ENCODE measurements around the gene ZNF521.

Gene ZNF521

DNA sequence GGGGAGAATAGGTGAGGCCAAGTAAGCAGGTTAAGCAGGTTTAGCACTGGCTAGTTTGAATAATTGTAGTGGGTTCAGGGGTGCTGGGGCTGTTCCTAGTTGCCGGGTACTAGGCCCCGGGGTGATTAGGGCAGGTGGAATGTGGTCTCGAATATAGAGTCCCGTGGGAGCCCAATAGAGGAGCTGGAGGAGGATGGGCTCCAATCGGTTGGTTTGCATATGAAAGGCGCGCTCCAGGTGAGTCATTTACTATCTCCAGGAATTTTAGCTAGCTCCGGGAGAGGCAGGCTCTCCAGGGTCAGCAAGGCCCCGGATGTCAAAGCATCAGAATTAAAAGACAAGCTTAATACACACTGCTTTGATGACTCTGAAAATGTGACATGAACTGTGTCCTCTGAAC, 304.0 kb downstream of the ZNF521 start:
- Histone ChIP-seq H3K9ac (ENCODE audit: insufficient read length, low read depth) (no peak overlapping the region), H3K36me3 (ENCODE audit: insufficient read depth, insufficient read length, low read length) (no peaks in the 10 kb centered on the region), H3K4me3 (ENCODE audit: insufficient read length, low read depth) (no peak overlapping the region), H3K4me1 (ENCODE audit: insufficient read depth, insufficient read length) (no peaks in the 10 kb centered on the region), H3K27me3 (ENCODE audit: insufficient read depth, insufficient read length) (peaks cover 41% of the 10 kb centered on the region), H3K9me3 (ENCODE audit: insufficient read depth, low read length) (no peaks in the 10 kb centered on the region)
- TF ChIP-seq YY1 (IDR thresholded peaks at IDR 0.05; ENCODE audit: insufficient read depth, insufficient read length) (no peak), ZNF274 (IDR thresholded peaks at IDR 0.05; ENCODE audit: low read depth, low read length) (no peak), SUZ12 (IDR thresholded peaks at IDR 0.05; ENCODE audit: extremely low read depth, insufficient read depth, insufficient read length) (no peak)
- DNase-seq (ENCODE audit: low read depth, low spot score): peak; percentile 16

- Histone ChIP-seq H3K9ac (ENCODE audit: insufficient read length, low read depth) (no peak overlapping the region), H3K27me3 (ENCODE audit: insufficient read depth, insufficient read length) (peaks cover 42% of the 10 kb centered on the region), H3K9me3 (ENCODE audit: insufficient read depth, low read length) (no peaks in the 10 kb centered on the region)
Observed at GRCh38 chr18:25047421-25047820, 304.5 kb downstream of the ZNF521 start.

GRCh38 chr18:25044694-25045093, 307.3 kb downstream of the ZNF521 start:
- Histone ChIP-seq H3K4me1 (ENCODE audit: insufficient read depth, insufficient read length) (no peaks in the 10 kb centered on the region), H3K9me3 (ENCODE audit: insufficient read depth, low read length) (no peaks in the 10 kb centered on the region), H3K27me3 (ENCODE audit: insufficient read depth, insufficient read length) (peaks cover 30% of the 10 kb centered on the region), H3K9ac (ENCODE audit: insufficient read length, low read depth) (no peak overlapping the region), H3K36me3 (ENCODE audit: insufficient read depth, insufficient read length, low read length) (no peaks in the 10 kb centered on the region), H3K4me3 (ENCODE audit: insufficient read length, low read depth) (no peak overlapping the region)
- TF ChIP-seq ZNF274 (IDR thresholded peaks at IDR 0.05; ENCODE audit: low read depth, low read length) (no peak), SUZ12 (IDR thresholded peaks at IDR 0.05; ENCODE audit: extremely low read depth, insufficient read depth, insufficient read length) (no peak), YY1 (IDR thresholded peaks at IDR 0.05; ENCODE audit: insufficient read depth, insufficient read length) (no peak)
- DNase-seq (ENCODE audit: low read depth, low spot score): no peak

More at GRCh38 chr18:25047421-25047820, 304.5 kb downstream of the ZNF521 start:
- H3K4me1 ChIP-seq (ENCODE audit: insufficient read depth, insufficient read length): no peaks in the 10 kb centered on the region
- H3K36me3 ChIP-seq (ENCODE audit: insufficient read depth, insufficient read length, low read length): no peaks in the 10 kb centered on the region
- no peak overlapping the region for H3K4me3 ChIP-seq (ENCODE audit: insufficient read length, low read depth)
- no peak for TF ChIP-seq ZNF274 (IDR thresholded peaks at IDR 0.05; ENCODE audit: low read depth, low read length)
- TF ChIP-seq SUZ12 (IDR thresholded peaks at IDR 0.05; ENCODE audit: extremely low read depth, insufficient read depth, insufficient read length): no peak
- no peak for DNase-seq (ENCODE audit: low read depth, low spot score)

- no peaks in the 10 kb centered on the region for H3K4me1 ChIP-seq (ENCODE audit: insufficient read depth, insufficient read length)
- H3K4me3 ChIP-seq (ENCODE audit: insufficient read length, low read depth): no peak overlapping the region
- no peaks in the 10 kb centered on the region for H3K36me3 ChIP-seq (ENCODE audit: insufficient read depth, insufficient read length, low read length)
- H3K9ac ChIP-seq (ENCODE audit: insufficient read length, low read depth): no peak overlapping the region
- DNase-seq (ENCODE audit: low read depth, low spot score): no peak
- TF ChIP-seq YY1 (IDR thresholded peaks at IDR 0.05; ENCODE audit: insufficient read depth, insufficient read length) (no peak), ZNF274 (IDR thresholded peaks at IDR 0.05; ENCODE audit: low read depth, low read length) (no peak), SUZ12 (IDR thresholded peaks at IDR 0.05; ENCODE audit: extremely low read depth, insufficient read depth, insufficient read length) (no peak)
- no peaks in the 10 kb centered on the region for H3K9me3 ChIP-seq (ENCODE audit: insufficient read depth, low read length)
- H3K27me3 ChIP-seq (ENCODE audit: insufficient read depth, insufficient read length): peaks cover 22% of the 10 kb centered on the region
Observed at GRCh38 chr18:25043104-25043503, 308.9 kb downstream of the ZNF521 start.

DNA sequence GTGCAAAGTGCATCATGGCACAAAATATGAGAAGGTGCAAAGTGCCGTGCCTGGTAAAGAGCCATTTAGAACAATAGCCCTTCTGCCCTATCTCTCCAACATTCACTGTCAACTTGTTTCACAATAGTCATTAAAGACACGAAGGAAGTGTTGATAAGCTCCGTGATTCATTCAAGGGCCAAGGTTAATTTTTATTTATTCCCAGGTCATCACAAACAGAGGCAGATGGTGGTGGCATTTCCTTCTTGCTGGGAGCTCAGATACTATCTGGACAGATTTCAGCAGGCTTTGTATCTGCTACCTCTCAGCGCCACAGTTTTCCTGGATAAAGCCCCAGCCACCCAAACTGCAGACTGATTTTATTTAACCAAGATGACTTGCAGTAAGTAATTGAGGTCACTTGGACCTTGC, 309.3 kb downstream of the ZNF521 start:
- peaks cover 22% of the 10 kb centered on the region for H3K27me3 ChIP-seq (ENCODE audit: insufficient read depth, insufficient read length)
- no peak for DNase-seq (ENCODE audit: low read depth, low spot score)
- no peaks in the 10 kb centered on the region for H3K9me3 ChIP-seq (ENCODE audit: insufficient read depth, low read length)
- H3K36me3 ChIP-seq (ENCODE audit: insufficient read depth, insufficient read length, low read length): no peaks in the 10 kb centered on the region
- no peaks in the 10 kb centered on the region for H3K4me1 ChIP-seq (ENCODE audit: insufficient read depth, insufficient read length)
- no peak for TF ChIP-seq SUZ12 (IDR thresholded peaks at IDR 0.05; ENCODE audit: extremely low read depth, insufficient read depth, insufficient read length)
- no peak for TF ChIP-seq ZNF274 (IDR thresholded peaks at IDR 0.05; ENCODE audit: low read depth, low read length)
- TF ChIP-seq YY1 (IDR thresholded peaks at IDR 0.05; ENCODE audit: insufficient read depth, insufficient read length): no peak
- no peak overlapping the region for H3K4me3 ChIP-seq (ENCODE audit: insufficient read length, low read depth)
- H3K9ac ChIP-seq (ENCODE audit: insufficient read length, low read depth): no peak overlapping the region

- TF ChIP-seq ZNF274 (IDR thresholded peaks at IDR 0.05; ENCODE audit: low read depth, low read length) (no peak), YY1 (IDR thresholded peaks at IDR 0.05; ENCODE audit: insufficient read depth, insufficient read length) (no peak), SUZ12 (IDR thresholded peaks at IDR 0.05; ENCODE audit: extremely low read depth, insufficient read depth, insufficient read length) (no peak)
- DNase-seq (ENCODE audit: low read depth, low spot score): no peak
Observed at GRCh38 chr18:25039781-25040180, 312.2 kb downstream of the ZNF521 start.

DNA sequence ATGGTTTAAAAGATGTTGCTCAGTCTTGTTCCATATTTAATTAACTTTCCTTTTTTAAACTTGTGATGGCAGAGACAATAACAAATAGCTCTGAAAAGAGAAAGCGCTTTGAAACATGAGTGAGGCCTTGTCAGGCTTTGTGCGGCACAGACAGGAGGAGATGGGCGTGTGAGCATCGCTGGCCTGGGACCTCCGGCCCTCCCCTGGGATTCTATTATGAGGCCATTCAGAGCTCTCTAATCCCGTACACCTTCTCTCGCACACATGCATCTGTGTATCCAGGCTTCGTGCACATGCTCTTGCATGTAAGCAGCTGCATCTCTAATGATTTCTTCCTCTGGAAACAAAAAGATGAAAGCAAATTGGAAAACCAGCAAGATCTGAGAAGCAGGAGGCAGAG, 313.7 kb downstream of the ZNF521 start:
- TF ChIP-seq ZNF274 (IDR thresholded peaks at IDR 0.05; ENCODE audit: low read depth, low read length) (no peak), SUZ12 (IDR thresholded peaks at IDR 0.05; ENCODE audit: extremely low read depth, insufficient read depth, insufficient read length) (no peak), YY1 (IDR thresholded peaks at IDR 0.05; ENCODE audit: insufficient read depth, insufficient read length) (no peak)
- Histone ChIP-seq H3K4me3 (ENCODE audit: insufficient read length, low read depth) (no peak overlapping the region), H3K9ac (ENCODE audit: insufficient read length, low read depth) (no peak overlapping the region), H3K27me3 (ENCODE audit: insufficient read depth, insufficient read length) (peaks cover 3% of the 10 kb centered on the region), H3K9me3 (ENCODE audit: insufficient read depth, low read length) (no peaks in the 10 kb centered on the region), H3K4me1 (ENCODE audit: insufficient read depth, insufficient read length) (no peaks in the 10 kb centered on the region), H3K36me3 (ENCODE audit: insufficient read depth, insufficient read length, low read length) (no peaks in the 10 kb centered on the region)
- no peak for DNase-seq (ENCODE audit: low read depth, low spot score)

More at GRCh38 chr18:25039781-25040180, 312.2 kb downstream of the ZNF521 start:
- Histone ChIP-seq H3K36me3 (ENCODE audit: insufficient read depth, insufficient read length, low read length) (no peaks in the 10 kb centered on the region), H3K9me3 (ENCODE audit: insufficient read depth, low read length) (no peaks in the 10 kb centered on the region), H3K9ac (ENCODE audit: insufficient read length, low read depth) (no peak overlapping the region), H3K4me1 (ENCODE audit: insufficient read depth, insufficient read length) (no peaks in the 10 kb centered on the region), H3K4me3 (ENCODE audit: insufficient read length, low read depth) (no peak overlapping the region), H3K27me3 (ENCODE audit: insufficient read depth, insufficient read length) (peaks cover 5% of the 10 kb centered on the region)
